ENCODE data around the gene CHKB.

GRCh38 chr22:50581950-50582492 lies 628 bp downstream of the CHKB start:
- TF ChIP-seq FOXP2 (optimal IDR thresholded peaks at IDR 0.05; ENCODE audit: control extremely low read depth, extremely low read length, insufficient read depth) = no peak
- TF ChIP-seq EZH2 (IDR thresholded peaks at IDR 0.05) = no peak

Data from SK-N-MC (cell line).